Parietal lobe (tissue), 1 donor: Measurements from ENCODE around the gene GABRR3. TPM values are rescaled to one million over a fixed set of nuclear protein-coding genes. Genes with fewer than 3 reads are reported as not detected.

Experiments used
- total RNA-seq: library from RNA; depleted of rRNA; stranded (reverse); fragments of >200 nt; gene quantifications from one replicate; pipeline ENCODE4 v1.2.3, GENCODE V29; 2014

Gene GABRR3
- not detected for total RNA-seq

DNA sequence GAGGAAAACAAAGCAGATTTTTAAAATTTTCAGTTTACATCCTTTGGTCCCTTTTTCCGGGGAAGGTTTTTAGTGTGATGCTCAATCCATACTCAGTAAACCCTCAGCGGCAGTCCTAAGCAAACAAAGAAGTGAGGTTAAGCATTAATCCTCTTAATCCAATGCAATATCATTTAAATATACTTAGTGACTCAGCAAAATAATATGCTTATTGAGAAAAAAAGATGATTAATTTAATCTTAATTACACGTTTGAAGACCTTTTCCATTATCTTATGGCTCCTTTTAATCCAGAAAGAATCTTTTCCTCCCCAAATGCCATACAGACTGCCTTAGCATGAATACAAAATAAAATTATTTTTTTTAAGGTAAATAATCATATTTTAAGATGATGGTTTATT is at the start of gene GABRR3:
GABRR3 (minus strand) TSS at position 108 of the 400 bp plus-strand sequence. CDS start 328 bp downstream, outside the sequence.

DNA sequence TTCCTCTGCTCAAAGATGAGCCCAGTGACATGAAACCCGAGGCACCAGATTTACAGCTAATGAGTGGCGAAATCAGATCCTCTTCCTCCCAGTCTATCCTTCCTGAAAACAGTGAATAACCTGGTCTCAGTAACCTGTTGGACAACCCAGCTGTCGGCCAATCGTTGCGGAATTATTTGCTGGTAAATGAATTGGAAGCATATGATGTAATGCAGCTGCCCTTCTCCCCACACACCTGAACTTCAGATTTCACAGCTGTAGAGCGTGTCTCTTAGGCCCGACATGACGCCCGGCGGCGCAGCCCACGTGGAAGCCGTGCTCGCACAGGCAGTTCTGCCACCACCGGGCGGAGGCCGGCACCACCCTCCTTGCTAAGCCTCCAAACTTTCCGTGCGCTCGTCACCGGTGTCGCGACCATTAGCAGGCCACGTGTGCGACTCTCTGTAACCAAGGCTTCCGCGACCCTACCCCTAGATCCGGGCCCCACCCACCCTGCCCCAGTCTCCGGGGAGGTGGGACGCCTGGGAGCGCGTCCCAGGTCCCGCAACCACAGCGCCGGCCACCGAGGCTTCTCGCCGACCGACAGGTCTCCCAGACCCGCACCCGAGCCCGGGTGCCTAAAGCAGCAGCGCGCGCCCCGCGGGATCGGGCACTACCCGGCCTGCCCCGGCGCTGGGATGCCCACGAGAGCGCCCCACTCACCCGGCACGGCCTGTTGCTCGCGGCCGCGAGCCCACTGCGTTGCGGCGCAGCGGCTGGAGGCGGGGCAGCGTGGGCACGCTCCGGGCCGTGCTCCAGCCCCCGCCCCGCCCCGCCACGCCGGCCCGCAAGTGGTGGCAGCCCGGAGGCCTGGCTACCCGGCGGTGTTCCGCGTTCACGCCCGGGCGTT is 63.2 kb downstream of the GABRR3 start, which contains the start of gene RIOX2:
RIOX2 (minus strand) TSS at position 753 of the 889 bp plus-strand sequence. CDS start 4,838 bp downstream, outside the sequence.

Other genes with a start within 250 kb of the GABRR3 start
- 7.2 TPM for gene CRYBG3, start 213.3 kb downstream of the GABRR3 start, total RNA-seq
- gene RIOX2, start 62.9 kb downstream of the GABRR3 start, total RNA-seq: 17.2 TPM
- not detected for gene OR5AC2, start 51.9 kb upstream of the GABRR3 start, total RNA-seq
- not detected for gene OR5H1, start 95.4 kb upstream of the GABRR3 start, total RNA-seq
- gene OR5H14, start 112.2 kb upstream of the GABRR3 start, total RNA-seq: not detected
- not detected for gene OR5H15, start 131.4 kb upstream of the GABRR3 start, total RNA-seq
- not detected for gene OR5H6, start 228.9 kb upstream of the GABRR3 start, total RNA-seq
- not detected for gene OR5H2, start 247.2 kb upstream of the GABRR3 start, total RNA-seq